CD4-positive, alpha-beta T cell treated with Interleukin-15 for 1 hour (primary cell): ENCODE results near the gene SSX4.
"Not testable (repeated sequence)": the region's sequence is repeated elsewhere in the genome, so short reads cannot be mapped to it uniquely, and the experiment has no call there.

Experiments
- DNase-seq: peaks from one replicate; pipeline ENCODE4 v3.0.0-alpha.2; 2020

Gene SSX4

DNA sequence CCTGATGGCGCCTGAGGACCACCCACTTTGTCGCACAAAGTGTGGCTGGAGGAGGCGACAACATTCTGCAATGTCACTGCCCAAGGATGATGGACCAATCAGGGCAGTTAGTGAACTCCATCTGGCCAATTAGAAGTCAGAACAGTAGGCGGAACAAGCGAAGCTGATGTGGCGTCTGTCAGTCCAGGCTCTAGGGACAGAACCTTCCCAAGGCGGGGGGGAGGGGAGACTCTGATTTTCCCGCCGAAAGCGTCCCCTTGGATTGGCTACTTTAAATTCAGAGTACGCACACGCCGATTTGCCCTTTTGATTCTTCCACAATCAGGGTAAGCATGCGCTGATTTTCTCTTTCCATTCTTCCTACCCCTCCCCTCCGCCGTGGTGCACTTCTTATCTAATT lies at the start of gene SSX4:
TSS of gene SSX4 (plus strand) at position 301 of the 400 bp plus-strand sequence. CDS start 515 bp downstream, outside the sequence.
- DNase-seq = not testable (repeated sequence)

GRCh38 chrX:48346059-48346458 lies 37.3 kb upstream of the SSX4 start:
- not testable (repeated sequence) for DNase-seq

DNA sequence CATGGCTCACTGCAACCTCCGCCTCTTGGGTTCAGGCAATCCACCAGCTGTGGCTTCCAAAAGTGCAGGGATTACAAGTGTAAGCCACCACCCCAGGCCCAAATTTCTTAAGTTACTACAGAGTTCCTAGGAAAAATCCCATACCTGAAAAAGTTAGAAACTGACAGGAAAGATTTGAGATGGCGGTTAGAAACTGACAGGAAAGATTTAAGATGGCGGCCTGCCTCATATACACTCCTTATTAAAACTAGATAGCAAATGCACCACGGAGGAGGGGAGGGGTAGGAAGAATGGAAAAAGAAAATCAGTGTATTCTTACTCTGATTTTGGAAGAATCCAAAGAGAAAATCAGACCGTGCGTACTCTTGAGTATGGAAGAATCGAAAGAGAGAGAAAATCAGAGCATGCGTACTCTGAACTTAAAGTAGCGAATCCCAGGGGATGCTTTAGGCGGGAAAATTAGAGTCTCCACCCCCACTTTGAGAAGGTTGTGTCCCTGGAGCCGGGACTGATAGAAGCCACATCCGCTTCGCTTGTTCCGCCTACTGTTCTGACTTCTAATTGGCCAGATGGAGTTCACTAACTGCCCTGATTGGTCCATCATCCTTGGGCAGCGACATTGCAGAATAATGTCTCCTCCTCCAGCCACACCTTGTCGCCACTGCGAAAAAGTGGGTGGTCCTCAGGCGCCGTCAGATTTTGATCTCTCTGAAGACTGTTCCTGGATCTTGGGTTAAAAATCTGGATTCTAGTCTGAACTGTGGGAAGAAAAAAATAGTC lies 26.8 kb upstream of the SSX4 start, which contains the start of gene SSX3:
TSS of gene SSX3 (minus strand) at position 389 of the 780 bp plus-strand sequence. CDS start 1,454 bp downstream, outside the sequence.
- DNase-seq = not testable (repeated sequence)

DNA sequence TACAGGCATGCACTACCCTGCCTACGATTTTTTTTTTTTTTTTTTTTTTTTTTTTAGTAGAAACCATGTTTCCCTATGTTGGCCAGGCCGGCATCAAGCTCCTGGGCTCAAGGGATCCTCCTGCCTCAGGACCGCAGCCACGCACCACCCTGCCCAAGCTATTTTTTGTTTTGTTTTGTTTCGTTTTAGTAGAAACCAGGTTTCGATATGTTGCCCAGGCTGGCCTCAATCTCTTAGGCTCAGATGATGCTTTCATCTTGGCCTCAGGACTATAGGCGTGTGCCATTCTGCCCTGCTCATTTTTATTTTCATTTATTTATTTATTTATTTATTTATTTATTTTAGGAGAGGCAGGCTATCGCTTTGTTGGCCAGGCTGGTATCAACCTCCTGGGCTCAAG lies 25.7 kb upstream of the SSX4 start:
- no peak for DNase-seq

GRCh38 chrX:48359281-48359680 lies 24.1 kb upstream of the SSX4 start:
- DNase-seq = not testable (repeated sequence)

GRCh38 chrX:48367717-48368408 lies 15.5 kb upstream of the SSX4 start:
- not testable (repeated sequence) for DNase-seq

- DNase-seq = not testable (repeated sequence)
Measured at GRCh38 chrX:48370408-48370807, 12.9 kb upstream of the SSX4 start.

- DNase-seq = not testable (repeated sequence)
Measured at GRCh38 chrX:48396931-48397330, 13.6 kb downstream of the SSX4 start.

GRCh38 chrX:48397825-48398224 lies 14.5 kb downstream of the SSX4 start:
- not testable (repeated sequence) for DNase-seq

DNA sequence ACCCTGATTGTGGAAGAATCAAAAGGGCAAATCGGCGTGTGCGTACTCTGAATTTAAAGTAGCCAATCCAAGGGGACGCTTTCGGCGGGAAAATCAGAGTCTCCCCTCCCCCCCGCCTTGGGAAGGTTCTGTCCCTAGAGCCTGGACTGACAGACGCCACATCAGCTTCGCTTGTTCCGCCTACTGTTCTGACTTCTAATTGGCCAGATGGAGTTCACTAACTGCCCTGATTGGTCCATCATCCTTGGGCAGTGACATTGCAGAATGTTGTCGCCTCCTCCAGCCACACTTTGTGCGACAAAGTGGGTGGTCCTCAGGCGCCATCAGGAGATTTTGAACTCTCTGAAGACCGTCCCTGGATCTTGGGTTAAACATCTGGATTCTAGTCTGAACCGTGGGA lies 28.5 kb downstream of the SSX4 start, which contains the start of gene SSX4B:
TSS of gene SSX4B (minus strand) at position 101 of the 400 bp plus-strand sequence. CDS start 588 bp downstream, outside the sequence.
- DNase-seq = not testable (repeated sequence)

DNA sequence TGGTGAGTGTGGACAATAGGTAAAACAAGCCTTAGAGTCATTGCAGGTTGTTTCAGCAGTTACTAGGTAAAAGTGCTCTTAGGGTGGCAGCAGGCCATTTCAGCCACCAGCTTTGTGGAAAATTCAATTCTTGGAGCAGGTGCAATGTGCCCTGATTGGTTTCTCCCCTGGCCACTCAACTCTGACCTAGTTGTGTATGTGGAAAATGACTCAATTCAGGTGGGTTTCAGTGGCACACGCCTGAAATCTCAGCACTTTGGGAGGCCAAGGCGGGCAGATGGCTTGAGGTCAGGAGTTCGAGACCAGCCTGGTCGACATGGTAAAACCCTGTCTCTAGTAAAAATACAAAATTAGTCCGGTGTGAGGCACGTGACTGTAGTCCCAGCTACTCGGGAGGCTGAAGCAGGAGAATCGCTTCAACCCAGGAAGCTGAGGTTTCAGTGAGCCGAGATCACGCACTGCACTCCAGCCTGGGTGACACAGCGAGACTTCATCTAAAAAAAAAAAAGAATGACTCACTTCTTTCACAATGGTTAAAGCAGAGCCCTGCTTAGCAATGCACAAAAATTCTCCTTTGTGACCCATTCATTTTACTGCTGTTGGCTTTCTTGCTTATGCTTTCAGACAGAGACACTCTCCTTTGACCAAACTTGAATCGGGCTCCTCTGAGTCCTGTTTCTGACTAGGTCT lies 43.8 kb downstream of the SSX4 start:
- DNase-seq = not testable (repeated sequence)

GRCh38 chrX:48429606-48430005 lies 46.3 kb downstream of the SSX4 start:
- DNase-seq = not testable (repeated sequence)

- DNase-seq = not testable (repeated sequence)
Measured at GRCh38 chrX:48430166-48430565, 46.8 kb downstream of the SSX4 start.

- DNase-seq = not testable (repeated sequence)
Measured at GRCh38 chrX:48433713-48434112, 50.4 kb downstream of the SSX4 start.
